Measurements from ENCODE around the gene DNM2.

DNM2 gene

GRCh38 chr19:10699650-10700335, 18.1 kb upstream of the DNM2 start:
- 48% methylated on average over 11 of the region's 15 CpGs for WGBS (ENCODE audit: insufficient coverage)
- ChIA-PET CTCF (interaction anchor here (0.5 to 7.8 kb wide), 19 partner anchors 11 to 216 kb away, joined by 3 to 69 read pairs (median 5); partner anchors contain the start of genes DNM2 and TMED1), POLR2A (interaction anchor here (0.8 kb wide), 1 partner anchor 28 kb away, joined by 3 read pairs; no protein-coding TSS in a partner anchor)
- no peaks in the 10 kb centered on the region for H3K9me3 ChIP-seq (ENCODE audit: control extremely low read depth in 1 of 5, control insufficient read depth in 4 of 5, insufficient read depth in 2 of 5, low read depth in 1 of 5, low read length in 4 of 5)
- no peak overlapping the region for H3K27ac ChIP-seq (ENCODE audit: insufficient read depth in 1 of 2, low read depth in 1 of 2, low read length in 2 of 2, poor library complexity in 1 of 2, severe bottlenecking in 2 of 2)
- H3K36me3 ChIP-seq (ENCODE audit: control insufficient read depth in 4 of 4, insufficient read depth in 4 of 4, low read length in 3 of 4): no peaks in the 10 kb centered on the region
- H3K4me1 ChIP-seq (ENCODE audit: control extremely low read depth in 1 of 4, control insufficient read depth in 4 of 4, insufficient read depth in 4 of 4, low read length in 3 of 4): peaks cover 0 to 27% (median 22%) of the 10 kb centered on the region in 4 experiments
- no peak overlapping the region for H3K4me3 ChIP-seq (ENCODE audit: control insufficient read depth in 1 of 7, extremely low read depth in 1 of 7, insufficient read depth in 4 of 7, low read depth in 2 of 7, low read length in 6 of 7)
- peaks cover 0 to 6% (median 0%) of the 10 kb centered on the region in 5 experiments for H3K27me3 ChIP-seq (replicated peaks in 2 of 5; ENCODE audit: control insufficient read depth in 4 of 5, insufficient read depth in 5 of 5, low read length in 4 of 5)
- peak; percentile 71 to 87 (median 83) for DNase-seq

- POLR2A ChIA-PET: interaction anchor here (1.0 kb wide), 1 partner anchor 134 kb away, joined by 4 read pairs; the partner anchor contains the start of gene TMED1
- Histone ChIP-seq H3K9me3 (ENCODE audit: control extremely low read depth in 1 of 5, control insufficient read depth in 4 of 5, insufficient read depth in 2 of 5, low read depth in 1 of 5, low read length in 4 of 5) (no peaks in the 10 kb centered on the region), H3K36me3 (ENCODE audit: control insufficient read depth in 4 of 4, insufficient read depth in 4 of 4, low read length in 3 of 4) (peaks cover 0 to 3% (median under 1%) of the 10 kb centered on the region in 4 experiments), H3K27me3 (replicated peaks in 2 of 5; ENCODE audit: control insufficient read depth in 4 of 5, insufficient read depth in 5 of 5, low read length in 4 of 5) (peaks cover 0 to 4% (median 0%) of the 10 kb centered on the region in 5 experiments), H3K4me1 (ENCODE audit: control extremely low read depth in 1 of 4, control insufficient read depth in 4 of 4, insufficient read depth in 4 of 4, low read length in 3 of 4) (peaks cover 0 to 16% (median 11%) of the 10 kb centered on the region in 4 experiments), H3K27ac (ENCODE audit: insufficient read depth in 1 of 2, low read depth in 1 of 2, low read length in 2 of 2, poor library complexity in 1 of 2, severe bottlenecking in 2 of 2) (peak overlapping the region; percentile 33 to 74), H3K4me3 (ENCODE audit: control insufficient read depth in 1 of 7, extremely low read depth in 1 of 7, insufficient read depth in 4 of 7, low read depth in 2 of 7, low read length in 6 of 7) (peak overlapping the region; percentile 76 to 94 (median 91))
- DNase-seq: peak in 2 of 3 donors; percentile 55
- WGBS (ENCODE audit: insufficient coverage): 7% methylated on average over 22 of the region's 24 CpGs
- CTCF ChIA-PET: interaction anchor here (0.6 to 7.8 kb wide), 15 partner anchors 8 to 212 kb away, joined by 3 to 69 read pairs (median 3); partner anchors contain the start of gene DNM2
Measured at GRCh38 chr19:10701955-10702525, 15.8 kb upstream of the DNM2 start.

GRCh38 chr19:10706990-10707389, 10.9 kb upstream of the DNM2 start:
- WGBS (ENCODE audit: insufficient coverage): 97% methylated on average over 11 of the region's 12 CpGs
- Histone ChIP-seq H3K27ac (ENCODE audit: insufficient read depth in 1 of 2, low read depth in 1 of 2, low read length in 2 of 2, poor library complexity in 1 of 2, severe bottlenecking in 2 of 2) (no peak overlapping the region), H3K9me3 (ENCODE audit: control extremely low read depth in 1 of 5, control insufficient read depth in 4 of 5, insufficient read depth in 2 of 5, low read depth in 1 of 5, low read length in 4 of 5) (no peaks in the 10 kb centered on the region), H3K4me3 (ENCODE audit: control insufficient read depth in 1 of 7, extremely low read depth in 1 of 7, insufficient read depth in 4 of 7, low read depth in 2 of 7, low read length in 6 of 7) (no peak overlapping the region), H3K36me3 (ENCODE audit: control insufficient read depth in 4 of 4, insufficient read depth in 4 of 4, low read length in 3 of 4) (peaks cover 0 to 17% (median 10%) of the 10 kb centered on the region in 4 experiments), H3K4me1 (ENCODE audit: control extremely low read depth in 1 of 4, control insufficient read depth in 4 of 4, insufficient read depth in 4 of 4, low read length in 3 of 4) (peaks cover 0 to 5% (median 5%) of the 10 kb centered on the region in 4 experiments), H3K27me3 (replicated peaks in 2 of 5; ENCODE audit: control insufficient read depth in 4 of 5, insufficient read depth in 5 of 5, low read length in 4 of 5) (no peaks in the 10 kb centered on the region)
- CTCF ChIA-PET: interaction anchor here (0.7 to 1.2 kb wide), 3 partner anchors 10 to 157 kb away, joined by 3 to 5 read pairs (median 3); partner anchors contain the start of gene DNM2
- no peak for DNase-seq
- POLR2A ChIA-PET: interaction anchor here (0.6 kb wide), 1 partner anchor 1105 kb away, joined by 3 read pairs; no protein-coding TSS in a partner anchor

- Histone ChIP-seq H3K36me3 (ENCODE audit: control insufficient read depth in 4 of 4, insufficient read depth in 4 of 4, low read length in 3 of 4) (peaks cover 0 to 18% (median 10%) of the 10 kb centered on the region in 4 experiments), H3K4me3 (ENCODE audit: control insufficient read depth in 1 of 7, extremely low read depth in 1 of 7, insufficient read depth in 4 of 7, low read depth in 2 of 7, low read length in 6 of 7) (no peak overlapping the region), H3K4me1 (ENCODE audit: control extremely low read depth in 1 of 4, control insufficient read depth in 4 of 4, insufficient read depth in 4 of 4, low read length in 3 of 4) (peaks cover 0 to under 1% (median under 1%) of the 10 kb centered on the region in 4 experiments), H3K9me3 (ENCODE audit: control extremely low read depth in 1 of 5, control insufficient read depth in 4 of 5, insufficient read depth in 2 of 5, low read depth in 1 of 5, low read length in 4 of 5) (no peaks in the 10 kb centered on the region), H3K27me3 (replicated peaks in 2 of 5; ENCODE audit: control insufficient read depth in 4 of 5, insufficient read depth in 5 of 5, low read length in 4 of 5) (no peaks in the 10 kb centered on the region), H3K27ac (ENCODE audit: insufficient read depth in 1 of 2, low read depth in 1 of 2, low read length in 2 of 2, poor library complexity in 1 of 2, severe bottlenecking in 2 of 2) (no peak overlapping the region)
- ChIA-PET POLR2A (no interaction called here), CTCF (no interaction called here)
- DNase-seq: no peak
- 98% methylated on average over 14 of the region's 16 CpGs for WGBS (ENCODE audit: insufficient coverage)
Measured at GRCh38 chr19:10707440-10707839, 10.4 kb upstream of the DNM2 start.

GRCh38 chr19:10708291-10708690, 9.6 kb upstream of the DNM2 start:
- no peak overlapping the region for H3K4me3 ChIP-seq (ENCODE audit: control insufficient read depth in 1 of 7, extremely low read depth in 1 of 7, insufficient read depth in 4 of 7, low read depth in 2 of 7, low read length in 6 of 7)
- no peak overlapping the region for H3K27ac ChIP-seq (ENCODE audit: insufficient read depth in 1 of 2, low read depth in 1 of 2, low read length in 2 of 2, poor library complexity in 1 of 2, severe bottlenecking in 2 of 2)
- 100% methylated on average over 7 of the region's 7 CpGs for WGBS (ENCODE audit: insufficient coverage)
- CTCF ChIA-PET: no interaction called here
- H3K4me1 ChIP-seq (ENCODE audit: control extremely low read depth in 1 of 4, control insufficient read depth in 4 of 4, insufficient read depth in 4 of 4, low read length in 3 of 4): peaks cover 0 to 7% (median 4%) of the 10 kb centered on the region in 4 experiments
- no peaks in the 10 kb centered on the region for H3K9me3 ChIP-seq (ENCODE audit: control extremely low read depth in 1 of 5, control insufficient read depth in 4 of 5, insufficient read depth in 2 of 5, low read depth in 1 of 5, low read length in 4 of 5)
- H3K27me3 ChIP-seq (replicated peaks in 2 of 5; ENCODE audit: control insufficient read depth in 4 of 5, insufficient read depth in 5 of 5, low read length in 4 of 5): no peaks in the 10 kb centered on the region
- POLR2A ChIA-PET: no interaction called here
- H3K36me3 ChIP-seq (ENCODE audit: control insufficient read depth in 4 of 4, insufficient read depth in 4 of 4, low read length in 3 of 4): peaks cover 0 to 26% (median 15%) of the 10 kb centered on the region in 4 experiments
- no peak for DNase-seq

- no peaks in the 10 kb centered on the region for H3K27me3 ChIP-seq (replicated peaks in 2 of 5; ENCODE audit: control insufficient read depth in 4 of 5, insufficient read depth in 5 of 5, low read length in 4 of 5)
- H3K36me3 ChIP-seq (ENCODE audit: control insufficient read depth in 4 of 4, insufficient read depth in 4 of 4, low read length in 3 of 4): peaks cover 0 to 29% (median 14%) of the 10 kb centered on the region in 4 experiments
- CTCF ChIA-PET: interaction anchor here (1.0 to 8.4 kb wide), 3 partner anchors 11 to 165 kb away, joined by 3 to 69 read pairs (median 3); partner anchors contain the start of gene QTRT1
- peaks cover 0 to 11% (median 6%) of the 10 kb centered on the region in 4 experiments for H3K4me1 ChIP-seq (ENCODE audit: control extremely low read depth in 1 of 4, control insufficient read depth in 4 of 4, insufficient read depth in 4 of 4, low read length in 3 of 4)
- 95% methylated on average over 10 of the region's 14 CpGs for WGBS (ENCODE audit: insufficient coverage)
- H3K4me3 ChIP-seq (ENCODE audit: control insufficient read depth in 1 of 7, extremely low read depth in 1 of 7, insufficient read depth in 4 of 7, low read depth in 2 of 7, low read length in 6 of 7): no peak overlapping the region
- H3K27ac ChIP-seq (ENCODE audit: insufficient read depth in 1 of 2, low read depth in 1 of 2, low read length in 2 of 2, poor library complexity in 1 of 2, severe bottlenecking in 2 of 2): no peak overlapping the region
- POLR2A ChIA-PET: no interaction called here
- no peak for DNase-seq
- no peaks in the 10 kb centered on the region for H3K9me3 ChIP-seq (ENCODE audit: control extremely low read depth in 1 of 5, control insufficient read depth in 4 of 5, insufficient read depth in 2 of 5, low read depth in 1 of 5, low read length in 4 of 5)
Measured at GRCh38 chr19:10712045-10712444, 5.8 kb upstream of the DNM2 start.
